Tibial nerve (tissue), 4 donors: ENCODE data around the gene CCDC124.

Experiments used
- EP300 ChIP-seq, 2 donors: sonication (generic); formaldehyde crosslinking; IDR thresholded peaks; one replicate each; pipeline ENCODE4 v1.6.1; 2017; ENCODE audit warnings: antibody characterized with exemption in 2 of 2, mild to moderate bottlenecking in 1 of 2
- POLR2A ChIP-seq, 2 donors: fragments of 450-650 bp; IDR thresholded peaks; one replicate each; pipeline ENCODE4 v1.6.1; 2017; ENCODE audit warnings: antibody characterized with exemption in 2 of 2, mild to moderate bottlenecking in 2 of 2, moderate library complexity in 2 of 2
- TF ChIP-seq, protein P1 (sequence below), 5 experiments: fragments of 200-600 bp in 3 of 5; fragments of 450-650 bp in 2 of 5; sonication (generic) in 3 of 5; IDR thresholded peaks; one replicate each; pipeline ENCODE4 v1.5.1; 2016 to 2019; ENCODE audit warnings: antibody characterized with exemption in 5 of 5, mild to moderate bottlenecking in 3 of 5, moderate library complexity in 2 of 5

DNA sequence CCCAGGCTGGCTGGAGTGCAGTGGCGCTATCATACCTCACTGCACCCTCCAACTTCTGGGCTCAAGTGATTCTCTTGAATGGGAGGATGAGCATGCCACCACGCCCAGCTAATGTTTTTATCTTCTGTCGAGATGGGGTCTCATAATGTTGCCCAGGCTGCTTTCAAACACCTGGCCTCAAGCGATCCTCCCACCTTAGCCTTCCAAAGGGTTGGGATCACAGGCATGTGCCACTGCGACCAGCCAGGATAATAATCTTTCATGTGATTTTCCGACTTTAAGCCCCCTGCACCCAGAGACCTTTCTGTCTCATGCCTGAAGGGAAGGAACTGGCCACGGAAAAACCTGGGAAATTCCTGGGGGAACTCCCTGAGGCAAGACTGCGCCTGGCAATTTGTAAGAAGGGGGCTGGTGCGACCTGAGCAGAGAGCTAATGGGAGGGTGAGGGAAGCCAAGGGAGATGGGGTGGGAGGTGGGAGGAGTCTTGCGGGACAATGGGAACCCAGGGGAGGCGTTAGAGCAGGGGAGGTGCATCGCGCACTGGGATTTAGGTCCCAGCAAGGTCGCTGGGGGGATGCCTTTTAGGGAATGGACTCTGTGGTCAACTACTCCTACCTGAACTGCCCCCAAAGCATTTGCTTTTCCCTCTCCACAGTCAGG is 1.2 kb upstream of the CCDC124 start:
- TF ChIP-seq, protein P1, sequence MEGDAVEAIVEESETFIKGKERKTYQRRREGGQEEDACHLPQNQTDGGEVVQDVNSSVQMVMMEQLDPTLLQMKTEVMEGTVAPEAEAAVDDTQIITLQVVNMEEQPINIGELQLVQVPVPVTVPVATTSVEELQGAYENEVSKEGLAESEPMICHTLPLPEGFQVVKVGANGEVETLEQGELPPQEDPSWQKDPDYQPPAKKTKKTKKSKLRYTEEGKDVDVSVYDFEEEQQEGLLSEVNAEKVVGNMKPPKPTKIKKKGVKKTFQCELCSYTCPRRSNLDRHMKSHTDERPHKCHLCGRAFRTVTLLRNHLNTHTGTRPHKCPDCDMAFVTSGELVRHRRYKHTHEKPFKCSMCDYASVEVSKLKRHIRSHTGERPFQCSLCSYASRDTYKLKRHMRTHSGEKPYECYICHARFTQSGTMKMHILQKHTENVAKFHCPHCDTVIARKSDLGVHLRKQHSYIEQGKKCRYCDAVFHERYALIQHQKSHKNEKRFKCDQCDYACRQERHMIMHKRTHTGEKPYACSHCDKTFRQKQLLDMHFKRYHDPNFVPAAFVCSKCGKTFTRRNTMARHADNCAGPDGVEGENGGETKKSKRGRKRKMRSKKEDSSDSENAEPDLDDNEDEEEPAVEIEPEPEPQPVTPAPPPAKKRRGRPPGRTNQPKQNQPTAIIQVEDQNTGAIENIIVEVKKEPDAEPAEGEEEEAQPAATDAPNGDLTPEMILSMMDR (IDR thresholded peaks at IDR 0.05): no peak
- no peak for TF ChIP-seq POLR2A (IDR thresholded peaks at IDR 0.05)
- no peak for TF ChIP-seq EP300 (IDR thresholded peaks at IDR 0.05)
